D721Med (cell line): ENCODE measurements around the gene COPZ1.
"Not testable (repeated sequence)": the region's sequence is repeated elsewhere in the genome, so short reads cannot be mapped to it uniquely, and the experiment has no call there.

Source experiments
- DNase-seq: peaks from one replicate; pipeline ENCODE4 v3.0.0; 2011; ENCODE audit warnings: low spot score; ENCODE audit not compliant: insufficient read length
- FAIRE-seq: peaks from 2 replicates; lab custom pipeline; 2011; peaks lifted over from hg19 to GRCh38; lab: Jason Lieb, UNC
- TF ChIP-seq, protein P1 (sequence below): IDR thresholded peaks from 2 replicates; pipeline ENCODE4 v1.5.1; 2012; ENCODE audit warnings: mild to moderate bottlenecking, control low read depth; ENCODE audit not compliant: insufficient read depth; ENCODE audit errors: missing control alignments

COPZ1 gene, protein sequence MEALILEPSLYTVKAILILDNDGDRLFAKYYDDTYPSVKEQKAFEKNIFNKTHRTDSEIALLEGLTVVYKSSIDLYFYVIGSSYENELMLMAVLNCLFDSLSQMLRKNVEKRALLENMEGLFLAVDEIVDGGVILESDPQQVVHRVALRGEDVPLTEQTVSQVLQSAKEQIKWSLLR

GRCh38 chr12:54324617-54325441 lies at the start of gene COPZ1:
TSS of gene COPZ1 (plus strand) at chr12:54325131. CDS start at chr12:54325164, 33 bp downstream.
- TF ChIP-seq, protein P1, sequence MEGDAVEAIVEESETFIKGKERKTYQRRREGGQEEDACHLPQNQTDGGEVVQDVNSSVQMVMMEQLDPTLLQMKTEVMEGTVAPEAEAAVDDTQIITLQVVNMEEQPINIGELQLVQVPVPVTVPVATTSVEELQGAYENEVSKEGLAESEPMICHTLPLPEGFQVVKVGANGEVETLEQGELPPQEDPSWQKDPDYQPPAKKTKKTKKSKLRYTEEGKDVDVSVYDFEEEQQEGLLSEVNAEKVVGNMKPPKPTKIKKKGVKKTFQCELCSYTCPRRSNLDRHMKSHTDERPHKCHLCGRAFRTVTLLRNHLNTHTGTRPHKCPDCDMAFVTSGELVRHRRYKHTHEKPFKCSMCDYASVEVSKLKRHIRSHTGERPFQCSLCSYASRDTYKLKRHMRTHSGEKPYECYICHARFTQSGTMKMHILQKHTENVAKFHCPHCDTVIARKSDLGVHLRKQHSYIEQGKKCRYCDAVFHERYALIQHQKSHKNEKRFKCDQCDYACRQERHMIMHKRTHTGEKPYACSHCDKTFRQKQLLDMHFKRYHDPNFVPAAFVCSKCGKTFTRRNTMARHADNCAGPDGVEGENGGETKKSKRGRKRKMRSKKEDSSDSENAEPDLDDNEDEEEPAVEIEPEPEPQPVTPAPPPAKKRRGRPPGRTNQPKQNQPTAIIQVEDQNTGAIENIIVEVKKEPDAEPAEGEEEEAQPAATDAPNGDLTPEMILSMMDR: peak; percentile 87
- DNase-seq (no peak), FAIRE-seq (no peak)

DNA sequence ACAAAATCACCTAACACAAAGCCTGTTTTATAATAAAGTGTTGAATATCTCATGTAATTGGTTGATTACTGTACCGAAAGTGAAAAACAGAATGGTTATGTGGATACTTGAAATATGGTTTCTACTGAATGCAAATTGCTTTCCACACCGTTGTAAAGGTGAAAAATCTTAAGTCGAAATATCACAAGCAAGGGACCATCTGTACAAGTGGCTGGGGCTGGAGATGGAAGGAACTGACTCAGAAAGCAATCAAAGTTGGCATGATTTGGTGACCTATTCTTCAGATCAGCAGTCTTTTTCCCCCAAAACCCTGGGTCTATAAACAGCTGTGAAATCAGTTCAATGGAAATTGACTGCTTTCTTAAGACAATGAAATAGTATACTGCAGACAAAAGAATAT lies 48.6 kb upstream of the COPZ1 start:
- DNase-seq: no peak
- no peak for FAIRE-seq
- TF ChIP-seq, protein P1: no peak

- TF ChIP-seq, protein P1: no peak
- FAIRE-seq (no peak), DNase-seq (no peak)
Observed at GRCh38 chr12:54277823-54278276, 47.1 kb upstream of the COPZ1 start.

DNA sequence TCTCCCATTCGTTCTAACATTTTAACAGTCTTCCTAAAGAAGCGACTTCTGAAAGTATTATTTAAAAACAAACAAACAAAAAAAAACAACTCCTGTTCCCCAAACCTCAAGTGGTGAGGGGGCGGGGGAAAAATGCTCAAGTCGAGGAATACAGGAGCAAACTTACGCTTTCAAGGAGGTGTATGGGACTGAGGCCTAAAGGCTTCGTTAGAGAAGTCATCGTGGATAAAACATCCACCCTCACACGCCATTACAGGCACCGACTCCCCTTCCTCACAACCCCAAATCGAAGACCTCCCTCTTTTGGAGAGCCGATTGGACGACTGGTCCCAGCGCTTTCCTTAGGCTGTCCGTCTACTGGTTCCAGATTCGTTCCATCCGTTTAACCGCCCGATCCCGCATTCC lies 45.7 kb upstream of the COPZ1 start:
- FAIRE-seq (no peak), DNase-seq (no peak)
- TF ChIP-seq, protein P1: no peak

DNA sequence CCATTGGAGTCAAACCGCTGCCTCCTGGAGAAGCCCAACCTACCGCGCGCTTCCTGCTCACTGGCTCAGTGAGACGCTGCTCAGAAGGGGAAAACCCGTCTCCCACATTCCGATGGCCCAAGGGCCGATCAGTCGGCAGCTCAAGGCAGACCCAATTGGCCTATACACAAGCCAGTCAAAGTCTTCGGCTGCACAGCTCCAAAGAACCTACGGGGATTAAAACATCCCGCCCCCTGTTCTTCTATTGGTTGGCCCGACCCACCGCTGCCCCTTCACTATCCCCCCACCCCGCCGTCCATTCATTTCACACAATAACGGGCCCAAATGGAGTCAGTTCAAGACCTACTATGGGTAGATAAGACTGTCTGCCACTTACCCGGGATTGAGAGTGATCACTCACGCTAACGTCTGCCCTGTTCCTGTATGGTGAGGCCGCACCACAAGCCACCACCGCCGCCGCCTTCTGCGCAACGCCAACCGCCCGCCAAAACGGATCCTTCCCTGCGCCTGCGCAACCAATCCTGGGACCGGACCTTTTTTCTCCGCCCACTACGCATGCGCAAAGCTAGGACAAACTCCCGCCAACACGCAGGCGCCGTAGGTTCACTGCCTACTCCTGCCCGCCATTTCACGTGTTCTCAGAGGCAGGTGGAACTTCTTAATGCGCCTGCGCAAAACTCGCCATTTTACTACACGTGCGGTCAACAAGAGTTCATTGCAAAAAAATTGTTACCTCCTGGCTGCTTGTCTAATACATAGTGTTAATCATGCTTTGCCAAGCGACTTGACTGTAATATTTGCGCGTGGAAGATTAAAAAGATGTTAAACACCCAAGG lies 45.1 kb upstream of the COPZ1 start, which contains the start of gene CBX5:
Gene CBX5 (minus strand): TSS at position 491 of the 836 bp plus-strand sequence. CDS start 22,472 bp downstream, outside the sequence.
- FAIRE-seq: no peak
- no peak for DNase-seq
- TF ChIP-seq, protein P1: no peak

GRCh38 chr12:54280468-54281260 lies 44.3 kb upstream of the COPZ1 start, which contains the start of gene HNRNPA1:
TSS of gene HNRNPA1 (plus strand) at chr12:54280726. CDS start at chr12:54280808, 82 bp downstream.
- no peak for DNase-seq
- FAIRE-seq: peak; percentile 80
- TF ChIP-seq, protein P1: no peak

- FAIRE-seq, DNase-seq: not testable (repeated sequence)
Observed at GRCh38 chr12:54281261-54281638, 43.7 kb upstream of the COPZ1 start.

DNA sequence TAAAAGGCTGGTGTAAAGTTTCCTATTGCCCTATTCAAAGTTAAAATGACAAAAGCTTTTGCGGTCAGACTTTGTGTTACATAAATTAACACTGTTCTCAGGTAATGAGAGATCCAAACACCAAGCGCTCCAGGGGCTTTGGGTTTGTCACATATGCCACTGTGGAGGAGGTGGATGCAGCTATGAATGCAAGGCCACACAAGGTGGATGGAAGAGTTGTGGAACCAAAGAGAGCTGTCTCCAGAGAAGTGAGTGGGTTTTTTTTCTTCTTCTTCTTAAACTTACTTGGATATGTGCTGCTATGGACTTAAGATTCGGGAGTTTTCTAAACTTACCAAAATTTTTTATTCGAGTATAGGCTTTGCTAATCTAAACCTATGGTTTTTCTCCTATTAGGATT lies 43.2 kb upstream of the COPZ1 start:
- DNase-seq, FAIRE-seq: not testable (repeated sequence)
